GM19023 (cell line): ENCODE results near the gene NRXN2.
"Not testable (repeated sequence)": the region's sequence is repeated elsewhere in the genome, so short reads cannot be mapped to it uniquely, and the experiment has no call there.

Experiments
- ATAC-seq: cut with Tn5 transposase; IDR thresholded peaks from one replicate; pipeline ENCODE4 v1.9.1; 2021; ENCODE audit warnings: mild to moderate bottlenecking, moderate library complexity; ENCODE audit not compliant: unreplicated experiment

Gene NRXN2

GRCh38 chr11:64569300-64569970, 153.6 kb downstream of the NRXN2 start:
- ATAC-seq = no peak

DNA sequence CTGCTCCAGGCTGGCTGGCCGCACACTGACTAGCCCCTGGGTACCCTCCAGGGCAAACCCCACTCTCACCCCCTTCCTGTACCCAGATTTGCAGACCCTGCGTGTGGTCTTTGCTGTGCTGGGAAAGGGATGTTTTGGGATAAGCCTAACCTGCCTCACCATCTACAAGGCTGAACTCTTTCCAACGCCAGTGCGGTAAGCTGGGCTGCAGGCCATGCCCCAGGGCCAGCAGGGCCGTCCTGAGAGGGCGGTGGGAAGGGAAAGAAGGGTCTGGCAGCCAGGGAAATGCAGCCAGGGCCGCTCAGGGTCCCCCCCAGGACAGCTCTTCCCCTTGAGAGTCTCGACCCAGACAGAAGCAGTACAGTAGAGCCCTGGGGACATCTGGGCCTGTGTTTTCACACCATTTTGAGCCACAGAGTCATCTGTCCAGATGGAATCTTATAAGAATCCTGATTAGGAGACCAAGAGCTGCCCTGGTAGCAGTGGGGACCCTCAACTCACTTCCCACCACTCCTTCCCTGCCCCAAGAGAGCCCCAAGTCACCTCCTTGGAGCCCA, 154.3 kb downstream of the NRXN2 start:
- ATAC-seq = no peak

DNA sequence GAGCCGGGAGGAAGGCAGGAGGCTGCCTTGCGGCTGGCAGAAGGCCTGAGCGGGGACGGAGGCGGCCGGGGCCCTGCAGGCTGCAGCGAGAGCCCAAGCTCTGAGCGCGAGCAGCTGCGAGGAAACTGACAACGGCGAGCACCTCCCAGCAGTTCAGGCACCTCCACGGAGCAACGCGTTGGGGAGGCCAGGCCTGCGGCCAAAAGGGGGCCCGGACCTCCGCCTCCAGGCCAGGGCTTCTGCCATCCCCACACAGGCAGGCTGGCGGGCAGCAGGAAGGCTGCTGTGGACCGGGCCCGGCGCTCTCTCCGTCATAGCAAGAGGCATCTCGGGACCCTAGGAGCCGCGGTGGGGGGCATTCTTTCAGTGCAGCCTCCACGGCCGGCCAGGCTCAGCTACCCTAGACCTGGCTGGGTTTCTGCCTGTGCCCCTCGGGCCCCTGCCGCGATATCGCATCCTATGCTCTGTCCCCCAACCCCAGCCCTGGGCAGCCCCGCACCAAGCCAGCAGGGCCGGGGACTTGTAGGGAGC, 154.9 kb downstream of the NRXN2 start:
- ATAC-seq = no peak

- no peak for ATAC-seq
These were observed 155.8 kb downstream of the NRXN2 start for GRCh38 chr11:64566915-64567891.

GRCh38 chr11:64566042-64566914, 156.7 kb downstream of the NRXN2 start:
- ATAC-seq = no peak

DNA sequence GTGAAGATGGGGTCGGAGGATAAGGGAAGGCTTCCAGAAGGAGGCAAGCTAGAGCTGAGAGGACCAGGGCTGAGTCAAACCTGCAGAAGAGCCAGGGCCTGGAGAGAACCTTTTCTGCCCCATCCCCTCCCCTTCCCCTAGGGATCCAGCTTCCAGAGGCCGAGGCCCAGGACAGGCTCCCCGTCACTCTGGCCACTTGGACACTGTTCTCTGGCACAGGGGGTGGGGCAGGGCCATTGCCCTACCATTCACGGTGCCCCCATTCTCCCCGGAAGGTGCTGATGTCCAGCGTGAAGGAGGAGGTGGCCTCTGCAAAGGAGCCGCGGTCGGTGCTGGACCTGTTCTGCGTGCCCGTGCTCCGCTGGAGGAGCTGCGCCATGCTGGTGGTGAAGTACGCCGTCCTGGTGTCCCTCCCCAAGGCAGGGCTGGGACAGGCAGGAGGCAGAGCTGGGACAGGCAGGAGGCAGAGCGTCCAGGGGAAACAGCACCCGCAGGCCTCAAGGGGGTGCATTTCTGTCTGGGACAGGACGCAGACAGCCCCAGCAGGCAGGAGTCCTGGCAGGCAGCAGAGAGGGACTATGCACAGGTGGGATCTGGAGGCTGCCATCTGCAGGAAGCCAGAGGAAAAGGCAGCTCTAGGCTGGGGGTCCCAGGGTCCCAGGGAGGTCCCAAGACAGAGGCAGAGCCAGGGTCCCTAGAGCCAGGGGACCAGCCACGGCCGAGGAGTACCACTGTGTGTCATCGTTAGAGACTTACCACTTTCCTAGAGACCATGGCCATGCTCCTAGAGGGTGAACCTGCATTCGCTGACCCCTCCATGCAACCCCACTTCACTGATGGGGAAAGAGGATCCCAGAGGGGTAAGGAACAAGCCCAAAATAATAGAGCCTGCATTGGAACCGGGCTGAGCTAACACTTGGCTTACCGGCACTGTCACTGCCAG, 157.8 kb downstream of the NRXN2 start:
- no peak for ATAC-seq

- no peak for ATAC-seq
These were observed 158.6 kb downstream of the NRXN2 start for GRCh38 chr11:64564419-64564818.

GRCh38 chr11:64563966-64564365, 159.0 kb downstream of the NRXN2 start:
- ATAC-seq = no peak

- no peak for ATAC-seq
These were observed 160.2 kb downstream of the NRXN2 start for GRCh38 chr11:64562723-64563351.

DNA sequence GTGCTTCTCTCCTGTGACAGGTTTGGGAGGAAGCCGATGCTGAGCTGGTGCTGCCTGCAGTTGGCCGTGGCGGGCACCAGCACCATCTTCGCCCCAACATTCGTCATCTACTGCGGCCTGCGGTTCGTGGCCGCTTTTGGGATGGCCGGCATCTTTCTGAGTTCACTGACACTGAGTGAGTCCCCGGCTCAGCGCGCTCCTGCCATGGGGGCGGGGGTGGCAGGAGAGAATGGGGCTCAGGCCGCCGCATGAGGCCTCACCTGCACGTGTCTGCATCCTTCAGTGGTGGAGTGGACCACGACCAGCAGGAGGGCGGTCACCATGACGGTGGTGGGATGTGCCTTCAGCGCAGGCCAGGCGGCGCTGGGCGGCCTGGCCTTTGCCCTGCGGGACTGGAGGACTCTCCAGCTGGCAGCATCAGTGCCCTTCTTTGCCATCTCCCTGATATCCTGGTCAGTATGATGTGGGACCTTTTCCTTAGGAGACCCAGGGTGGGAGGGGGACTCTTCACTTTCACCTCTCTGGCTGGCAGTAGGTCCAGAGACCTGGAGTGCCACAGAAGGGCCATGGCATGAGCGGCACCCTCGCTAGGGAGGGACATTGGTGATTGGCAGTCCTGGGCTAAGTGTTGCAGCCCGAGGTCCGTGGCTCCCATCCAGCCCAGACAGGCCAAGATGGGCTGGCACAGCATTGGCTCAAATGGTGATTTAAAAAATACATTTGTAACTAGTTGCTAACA, 160.8 kb downstream of the NRXN2 start:
- ATAC-seq = no peak

- not testable (repeated sequence) for ATAC-seq
These were observed 161.6 kb downstream of the NRXN2 start for GRCh38 chr11:64561429-64561828.

DNA sequence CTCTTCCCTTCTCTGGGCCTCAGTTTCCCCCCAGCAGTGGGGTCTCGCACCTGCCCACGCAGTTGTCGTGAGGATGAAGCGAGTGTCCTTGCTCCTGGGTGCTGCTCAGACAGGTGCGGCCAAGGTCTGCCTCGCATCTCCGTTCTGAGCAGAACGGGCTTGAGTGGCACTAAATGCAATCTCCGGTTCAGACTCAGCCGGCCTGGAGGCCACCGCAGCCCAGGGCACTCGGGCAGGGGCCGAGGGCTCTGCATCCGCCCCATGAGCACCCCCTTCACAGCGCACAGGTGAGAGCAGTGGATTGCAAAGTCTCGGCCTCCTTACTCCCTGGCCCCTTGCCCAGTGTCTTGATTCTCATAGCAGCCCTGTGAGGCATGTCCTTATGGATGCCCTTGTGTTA, 162.1 kb downstream of the NRXN2 start:
- no peak for ATAC-seq

GRCh38 chr11:64560139-64560771, 162.7 kb downstream of the NRXN2 start:
- ATAC-seq = no peak

DNA sequence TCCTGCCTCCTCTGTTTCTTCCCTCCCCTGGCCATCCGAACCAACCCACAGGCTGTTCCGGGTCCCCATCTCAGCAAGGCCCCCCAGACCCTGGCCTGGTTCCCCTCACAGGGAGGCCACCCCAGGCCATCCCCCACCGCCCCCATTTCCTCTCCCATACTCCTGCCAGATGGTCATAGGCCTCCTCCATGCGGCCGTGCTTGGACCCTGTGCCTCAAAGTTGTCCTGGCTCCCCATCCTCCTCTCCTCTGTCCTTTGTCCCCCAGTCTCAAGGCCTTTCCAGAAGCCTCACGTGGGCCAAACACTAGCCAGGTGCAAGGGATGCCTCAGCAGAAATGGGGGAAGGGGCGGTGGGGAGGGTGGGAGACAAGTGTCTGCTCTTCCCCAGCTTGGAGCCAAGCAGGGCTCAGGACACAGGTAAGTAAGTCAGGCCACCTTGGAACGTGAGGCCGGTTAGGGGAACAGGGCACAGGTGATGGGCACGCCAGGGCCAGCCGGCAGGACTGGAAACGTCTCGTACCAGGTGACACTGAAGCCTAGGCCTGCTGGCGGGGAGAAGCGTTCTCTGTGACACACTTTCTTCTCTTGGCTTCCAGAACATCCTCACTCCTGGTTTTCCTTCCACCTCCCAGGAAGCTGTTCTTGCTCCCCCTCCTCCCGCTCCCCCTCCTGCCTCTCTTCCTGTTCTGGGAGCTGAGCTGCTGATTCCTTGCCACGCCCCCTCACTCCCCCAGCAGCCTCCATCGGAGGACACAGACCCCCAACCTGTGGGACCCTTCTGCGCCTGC, 163.5 kb downstream of the NRXN2 start:
- ATAC-seq = no peak

GRCh38 chr11:64558869-64559268, 164.1 kb downstream of the NRXN2 start:
- ATAC-seq = no peak

GRCh38 chr11:64558065-64558745, 164.8 kb downstream of the NRXN2 start:
- ATAC-seq = no peak
